Karpas-422 (cell line): ENCODE results near the gene WDR64. TPM values are rescaled to one million over a fixed set of nuclear protein-coding genes. Genes with fewer than 3 reads are reported as not detected.
"Not testable (repeated sequence)": the region's sequence is repeated elsewhere in the genome, so short reads cannot be mapped to it uniquely, and the experiment has no call there.

ENCODE experiments used
- DNase-seq: peaks from one replicate; pipeline ENCODE4 v3.0.0-alpha.2; 2015
- H2AFZ ChIP-seq: fragments of 200-600 bp; sonication (generic); 2 replicates; pipeline ENCODE4 v1.6.1; 2014; ENCODE audit warnings: antibody characterized with exemption, low read length, mixed read lengths
- H3K27ac ChIP-seq: fragments of 200-600 bp; sonication (generic); 2 replicates; pipeline ENCODE4 v1.5.1; 2014; ENCODE audit warnings: mild to moderate bottlenecking, low read length, moderate library complexity
- H3K27me3 ChIP-seq: fragments of 200-600 bp; sonication (generic); 2 replicates; pipeline ENCODE4 v1.6.1; 2014; ENCODE audit warnings: low read length, mixed read lengths
- H3K36me3 ChIP-seq: fragments of 200-600 bp; sonication (generic); 2 replicates; pipeline ENCODE4 v1.6.1; 2014; ENCODE audit warnings: low read length, mixed read lengths; ENCODE audit not compliant: insufficient read depth
- H3K4me1 ChIP-seq: fragments of 200-600 bp; sonication (generic); 2 replicates; pipeline ENCODE4 v1.6.1; 2014; ENCODE audit warnings: mild to moderate bottlenecking, low read length, mixed read lengths
- H3K4me2 ChIP-seq: fragments of 200-600 bp; sonication (generic); 2 replicates; pipeline ENCODE4 v1.6.1; 2014; ENCODE audit warnings: low read length, low read depth, mild to moderate bottlenecking; ENCODE audit not compliant: poor library complexity, severe bottlenecking
- H3K4me3 ChIP-seq: fragments of 200-600 bp; sonication (generic); 2 replicates; pipeline ENCODE4 v1.5.1; 2014; ENCODE audit warnings: mild to moderate bottlenecking, antibody characterized with exemption, low read length, mixed read lengths
- H3K79me2 ChIP-seq: fragments of 200-600 bp; sonication (generic); 2 replicates; pipeline ENCODE4 v1.6.1; 2014; ENCODE audit warnings: mild to moderate bottlenecking, low read length, mixed read lengths
- H3K9ac ChIP-seq: fragments of 200-600 bp; sonication (generic); 2 replicates; pipeline ENCODE4 v1.6.0; 2014; ENCODE audit warnings: low read length
- H3K9me2 ChIP-seq: fragments of 200-600 bp; sonication (generic), shearing (Covaris generic); replicated peaks from 2 replicates; pipeline ENCODE4 v1.6.0; 2014; ENCODE audit warnings: mild to moderate bottlenecking, low read length, moderate library complexity; ENCODE audit not compliant: insufficient read depth
- H3K9me3 ChIP-seq: fragments of 300-700, 200-600 bp; sonication (generic); 2 replicates; pipeline ENCODE4 v1.6.1; 2014; ENCODE audit warnings: low read length, mixed read lengths
- H4K20me1 ChIP-seq: fragments of 200-600 bp; sonication (generic); 2 replicates; pipeline ENCODE4 v1.6.1; 2014; ENCODE audit warnings: mild to moderate bottlenecking, antibody characterized with exemption, low read length, low read depth; ENCODE audit not compliant: insufficient read depth
- total RNA-seq: library from RNA; depleted of rRNA; stranded (reverse); fragments of >200 nt; shearing (Covaris generic); gene quantifications from 2 replicates; pipeline ENCODE4 v1.2.3, GENCODE V29; 2014; ENCODE audit warnings: low replicate concordance

WDR64 gene
- total RNA-seq, 1 experiment from 2014 or later, result not detected

- Histone ChIP-seq H3K9me2 (no peaks in the 10 kb centered on the region), H3K9me3 (no peaks in the 10 kb centered on the region), H3K27me3 (no peaks in the 10 kb centered on the region), H3K79me2 (no peaks in the 10 kb centered on the region), H3K4me2 (no peak overlapping the region), H3K4me1 (no peaks in the 10 kb centered on the region), H3K36me3 (no peaks in the 10 kb centered on the region), H3K4me3 (no peak overlapping the region), H3K9ac (no peak overlapping the region), H4K20me1 (no peaks in the 10 kb centered on the region), H2AFZ (no peak overlapping the region), H3K27ac (no peak overlapping the region)
- DNase-seq, result no peak
Observed at GRCh38 chr1:241817956-241818612, 166.0 kb downstream of the WDR64 start.

- no peak overlapping the region for H3K4me2 ChIP-seq
- H3K9me2 ChIP-seq, result no peaks in the 10 kb centered on the region
- no peaks in the 10 kb centered on the region for H3K79me2 ChIP-seq
- DNase-seq, result no peak
- no peak overlapping the region for H3K4me3 ChIP-seq
- H3K4me1 ChIP-seq, result no peaks in the 10 kb centered on the region
- no peaks in the 10 kb centered on the region for H3K36me3 ChIP-seq
- no peaks in the 10 kb centered on the region for H3K9me3 ChIP-seq
- H4K20me1 ChIP-seq, result no peaks in the 10 kb centered on the region
- no peak overlapping the region for H2AFZ ChIP-seq
- H3K27me3 ChIP-seq, result no peaks in the 10 kb centered on the region
- H3K9ac ChIP-seq, result no peak overlapping the region
- no peak overlapping the region for H3K27ac ChIP-seq
Observed at GRCh38 chr1:241819340-241819866, 167.3 kb downstream of the WDR64 start.

DNA sequence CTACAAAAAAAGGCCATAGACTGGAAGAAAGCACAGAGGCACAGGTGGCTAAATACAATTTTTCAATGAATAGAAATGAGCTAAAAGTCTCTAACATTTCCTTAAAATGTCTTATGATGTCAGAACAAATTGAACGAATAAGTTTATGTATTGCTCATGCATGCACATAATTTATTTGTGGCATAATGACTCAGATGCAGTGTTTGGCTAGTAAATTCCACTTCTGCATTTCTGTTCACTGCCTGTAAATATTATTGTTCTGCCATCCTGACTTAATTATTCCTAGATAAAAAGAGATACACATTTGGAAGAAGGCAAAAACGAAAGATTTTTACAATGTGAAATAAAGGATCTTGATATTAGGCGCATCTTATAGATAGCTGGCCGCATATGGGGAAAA, 169.3 kb downstream of the WDR64 start:
- Histone ChIP-seq H3K9ac (no peak overlapping the region), H3K27ac (no peak overlapping the region), H3K36me3 (no peaks in the 10 kb centered on the region), H2AFZ (no peak overlapping the region), H3K9me2 (no peaks in the 10 kb centered on the region), H3K27me3 (no peaks in the 10 kb centered on the region), H3K4me3 (no peak overlapping the region), H3K4me2 (no peak overlapping the region), H3K79me2 (no peaks in the 10 kb centered on the region), H4K20me1 (no peaks in the 10 kb centered on the region), H3K4me1 (no peaks in the 10 kb centered on the region), H3K9me3 (no peaks in the 10 kb centered on the region)
- DNase-seq, result no peak

DNA sequence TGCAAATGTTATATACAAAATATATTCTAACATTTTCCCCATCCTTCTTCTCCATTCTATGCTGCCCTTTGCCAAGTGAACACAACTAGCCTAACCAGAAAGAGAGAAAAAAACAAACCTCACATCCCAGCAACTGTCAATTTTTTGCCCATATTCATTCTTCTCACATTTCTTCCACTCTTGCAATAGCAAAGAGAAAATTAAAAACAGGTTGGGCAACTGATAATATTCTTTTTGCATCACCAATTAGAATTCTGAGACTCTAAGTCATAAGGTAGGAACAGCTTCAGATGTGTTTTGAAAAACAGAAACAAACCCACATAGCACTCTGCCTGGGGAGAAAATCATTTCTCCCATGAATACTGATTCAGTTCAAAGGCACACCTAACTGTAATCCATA, 170.8 kb downstream of the WDR64 start:
- H3K27me3 ChIP-seq, result no peaks in the 10 kb centered on the region
- no peaks in the 10 kb centered on the region for H3K79me2 ChIP-seq
- H3K9ac ChIP-seq, result no peak overlapping the region
- no peak overlapping the region for H3K27ac ChIP-seq
- H3K9me3 ChIP-seq, result no peaks in the 10 kb centered on the region
- no peaks in the 10 kb centered on the region for H3K4me1 ChIP-seq
- H4K20me1 ChIP-seq, result no peaks in the 10 kb centered on the region
- H3K4me2 ChIP-seq, result no peak overlapping the region
- H3K36me3 ChIP-seq, result no peaks in the 10 kb centered on the region
- H3K4me3 ChIP-seq, result no peak overlapping the region
- DNase-seq, result no peak
- no peaks in the 10 kb centered on the region for H3K9me2 ChIP-seq
- H2AFZ ChIP-seq, result no peak overlapping the region

- no peaks in the 10 kb centered on the region for H3K27me3 ChIP-seq
- H3K4me1 ChIP-seq, result no peaks in the 10 kb centered on the region
- no peaks in the 10 kb centered on the region for H4K20me1 ChIP-seq
- no peak overlapping the region for H3K4me3 ChIP-seq
- H3K9me3 ChIP-seq, result no peaks in the 10 kb centered on the region
- no peaks in the 10 kb centered on the region for H3K9me2 ChIP-seq
- H3K79me2 ChIP-seq, result no peaks in the 10 kb centered on the region
- no peak overlapping the region for H3K27ac ChIP-seq
- H3K4me2 ChIP-seq, result no peak overlapping the region
- no peaks in the 10 kb centered on the region for H3K36me3 ChIP-seq
- DNase-seq, result no peak
- no peak overlapping the region for H3K9ac ChIP-seq
- H2AFZ ChIP-seq, result no peak overlapping the region
Observed at GRCh38 chr1:241823925-241824324, 171.8 kb downstream of the WDR64 start.

DNA sequence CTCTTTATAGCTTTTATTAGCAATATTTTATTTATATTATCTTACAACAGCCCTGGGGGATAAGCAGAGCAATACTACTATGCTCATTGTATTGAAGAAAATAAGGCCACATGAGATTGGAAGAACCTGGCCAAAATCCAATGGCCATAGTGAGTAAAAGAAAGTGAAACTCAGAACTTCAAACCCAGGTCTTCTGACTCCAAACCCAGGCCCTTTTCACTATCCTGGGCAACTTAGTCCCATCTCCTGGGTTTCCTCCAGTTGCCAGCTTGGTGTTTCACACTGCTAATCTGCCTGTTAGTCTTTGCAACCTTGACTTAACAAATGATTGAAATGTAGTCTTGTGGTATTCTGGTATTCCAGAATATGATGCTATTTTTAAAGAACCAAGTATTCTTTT, 173.5 kb downstream of the WDR64 start:
- H4K20me1 ChIP-seq, result no peaks in the 10 kb centered on the region
- H3K9me2 ChIP-seq, result no peaks in the 10 kb centered on the region
- H3K36me3 ChIP-seq, result no peaks in the 10 kb centered on the region
- no peaks in the 10 kb centered on the region for H3K79me2 ChIP-seq
- H3K27me3 ChIP-seq, result no peaks in the 10 kb centered on the region
- no peak overlapping the region for H2AFZ ChIP-seq
- no peak overlapping the region for H3K27ac ChIP-seq
- no peak for DNase-seq
- no peaks in the 10 kb centered on the region for H3K9me3 ChIP-seq
- no peaks in the 10 kb centered on the region for H3K4me1 ChIP-seq
- H3K9ac ChIP-seq, result no peak overlapping the region
- H3K4me2 ChIP-seq, result no peak overlapping the region
- no peak overlapping the region for H3K4me3 ChIP-seq

DNA sequence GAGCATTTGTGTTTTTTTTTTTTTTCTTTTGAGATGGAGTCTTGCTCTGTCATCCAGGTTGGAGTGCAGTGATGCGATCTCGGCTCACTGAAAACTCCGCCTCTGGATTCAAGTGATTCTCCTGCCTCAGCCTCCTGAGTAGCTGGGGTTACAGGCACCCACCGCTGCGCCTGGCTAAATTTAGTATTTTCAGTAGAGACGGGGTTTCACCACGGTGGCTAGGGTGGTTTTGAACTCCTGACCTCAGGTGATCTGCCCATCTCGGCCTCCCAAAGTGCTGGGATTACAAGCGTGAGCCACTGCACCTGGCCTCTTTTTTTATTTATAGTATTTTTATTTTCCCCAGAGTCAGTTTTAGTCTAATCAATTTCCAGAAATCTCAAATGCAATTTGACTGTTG, 174.5 kb downstream of the WDR64 start:
- not testable (repeated sequence) for H3K4me3 ChIP-seq, H3K4me1 ChIP-seq, DNase-seq, H3K4me2 ChIP-seq, H3K9ac ChIP-seq, H3K27me3 ChIP-seq, H4K20me1 ChIP-seq, H3K27ac ChIP-seq, H3K9me2 ChIP-seq, H3K36me3 ChIP-seq, H2AFZ ChIP-seq, H3K9me3 ChIP-seq, H3K79me2 ChIP-seq

GRCh38 chr1:241827264-241827663, 175.2 kb downstream of the WDR64 start:
- Histone ChIP-seq H3K4me2 (no peak overlapping the region), H3K4me1 (no peaks in the 10 kb centered on the region), H3K27me3 (no peaks in the 10 kb centered on the region), H3K9ac (no peak overlapping the region), H3K9me3 (no peaks in the 10 kb centered on the region), H2AFZ (no peak overlapping the region), H3K27ac (no peak overlapping the region), H3K36me3 (no peaks in the 10 kb centered on the region), H3K9me2 (no peaks in the 10 kb centered on the region), H4K20me1 (no peaks in the 10 kb centered on the region), H3K4me3 (no peak overlapping the region), H3K79me2 (no peaks in the 10 kb centered on the region)
- DNase-seq, result no peak
